Smooth muscle cell (in vitro differentiated cells): ENCODE measurements around the gene RNF168. TPM values are rescaled to one million over a fixed set of nuclear protein-coding genes. Genes with fewer than 3 reads are reported as not detected.
"Not testable (repeated sequence)": the region's sequence is repeated elsewhere in the genome, so short reads cannot be mapped to it uniquely, and the experiment has no call there.

Experiments
- DNase-seq: peaks from one replicate; lab custom pipeline; 2025; ENCODE audit not compliant: unreplicated experiment; lab: John Stamatoyannopoulos, UW
- H2AFZ ChIP-seq: fragments of 200-600 bp; sonication (generic); 2 replicates; pipeline ENCODE4 v1.6.0; 2016; ENCODE audit warnings: antibody characterized with exemption, low read depth, mild to moderate bottlenecking
- H3F3A ChIP-seq: fragments of 200-600 bp; sonication (generic); 2 replicates; pipeline ENCODE4 v1.6.0; 2017; ENCODE audit warnings: antibody characterized with exemption, low read depth
- H3K27ac ChIP-seq: fragments of 200-600 bp; sonication (generic); 2 replicates; pipeline ENCODE4 v1.5.1; 2016; ENCODE audit warnings: low read depth, mild to moderate bottlenecking
- H3K27me3 ChIP-seq: fragments of 200-600 bp; sonication (generic); 2 replicates; pipeline ENCODE4 v1.6.1; 2016; ENCODE audit warnings: low read depth, mild to moderate bottlenecking
- H3K36me3 ChIP-seq: fragments of 200-600 bp; sonication (generic); 2 replicates; pipeline ENCODE4 v1.5.1; 2016; ENCODE audit warnings: low read depth
- H3K4me1 ChIP-seq: fragments of 200-600 bp; sonication (generic); 2 replicates; pipeline ENCODE4 v1.5.1; 2016; ENCODE audit warnings: low read depth
- H3K4me2 ChIP-seq: fragments of 200-600 bp; sonication (generic); 2 replicates; pipeline ENCODE4 v1.6.0; 2016; ENCODE audit warnings: mild to moderate bottlenecking
- H3K4me3 ChIP-seq: fragments of 200-600 bp; sonication (generic); 2 replicates; pipeline ENCODE4 v1.5.1; 2016; ENCODE audit warnings: mild to moderate bottlenecking
- H3K79me2 ChIP-seq: fragments of 200-600 bp; sonication (generic); 2 replicates; pipeline ENCODE4 v1.6.0; 2016; ENCODE audit warnings: low read depth, mild to moderate bottlenecking
- H3K9ac ChIP-seq: fragments of 200-600 bp; sonication (generic); 2 replicates; pipeline ENCODE4 v1.6.0; 2016; ENCODE audit warnings: low read depth
- H3K9me3 ChIP-seq: fragments of 200-600 bp; sonication (generic); replicated peaks from 2 replicates; pipeline ENCODE4 v1.5.1; 2016; ENCODE audit warnings: low read depth
- H4K20me1 ChIP-seq: fragments of 200-600 bp; sonication (generic); 2 replicates; pipeline ENCODE4 v1.6.0; 2016; ENCODE audit warnings: low read depth
- WGBS: methylation state at CpG from one replicate; pipeline ENCODE4 v1.1.7; 2016; ENCODE audit warnings: low lambda C conversion rate; 5-methylcytosine and 5-hydroxymethylcytosine counted together
- polyA plus RNA-seq: library from polyadenylated mRNA; unstranded; fragments of >200 nt; fragmentation: Nextera tagmentation; extraction: Ambion mirVana; gene quantifications from 2 replicates; pipeline ENCODE4 v1.2.1, GENCODE V29; 2016
- total RNA-seq: library from RNA; depleted of rRNA; stranded (reverse); fragments of >200 nt; gene quantifications from 2 replicates; pipeline ENCODE4 v1.2.3, GENCODE V29; 2014
- TF ChIP-seq, protein P1 (sequence below): fragments of 200-600 bp; sonication (generic); IDR thresholded peaks from 2 replicates; pipeline ENCODE4 v1.5.1; 2017; ENCODE audit warnings: borderline replicate concordance, mild to moderate bottlenecking, antibody characterized with exemption; ENCODE audit not compliant: insufficient read depth, poor library complexity, severe bottlenecking

RNF168 gene
- total and polyA plus RNA-seq, 2 experiments from 2014 or later: 8.1 to 25.9 TPM

- H3K4me2 ChIP-seq: no peak overlapping the region
- H3K4me1 ChIP-seq: no peaks in the 10 kb centered on the region
Measured at GRCh38 chr3:196477678-196478077, 25.9 kb downstream of the RNF168 start.

GRCh38 chr3:196472286-196472685 is 31.3 kb downstream of the RNF168 start:
- Histone ChIP-seq H3K4me2 (no peak overlapping the region), H3F3A (no peaks in the 10 kb centered on the region), H3K79me2 (peaks cover 8% of the 10 kb centered on the region), H3K36me3 (peaks cover 6% of the 10 kb centered on the region), H2AFZ (no peak overlapping the region), H3K27ac (no peak overlapping the region), H3K9ac (no peak overlapping the region), H3K4me3 (no peak overlapping the region), H3K9me3 (no peaks in the 10 kb centered on the region), H4K20me1 (peaks cover 25% of the 10 kb centered on the region), H3K27me3 (no peaks in the 10 kb centered on the region), H3K4me1 (no peaks in the 10 kb centered on the region)
- 96% methylated on average over 8 of the region's 8 CpGs for WGBS
- TF ChIP-seq, protein P1, sequence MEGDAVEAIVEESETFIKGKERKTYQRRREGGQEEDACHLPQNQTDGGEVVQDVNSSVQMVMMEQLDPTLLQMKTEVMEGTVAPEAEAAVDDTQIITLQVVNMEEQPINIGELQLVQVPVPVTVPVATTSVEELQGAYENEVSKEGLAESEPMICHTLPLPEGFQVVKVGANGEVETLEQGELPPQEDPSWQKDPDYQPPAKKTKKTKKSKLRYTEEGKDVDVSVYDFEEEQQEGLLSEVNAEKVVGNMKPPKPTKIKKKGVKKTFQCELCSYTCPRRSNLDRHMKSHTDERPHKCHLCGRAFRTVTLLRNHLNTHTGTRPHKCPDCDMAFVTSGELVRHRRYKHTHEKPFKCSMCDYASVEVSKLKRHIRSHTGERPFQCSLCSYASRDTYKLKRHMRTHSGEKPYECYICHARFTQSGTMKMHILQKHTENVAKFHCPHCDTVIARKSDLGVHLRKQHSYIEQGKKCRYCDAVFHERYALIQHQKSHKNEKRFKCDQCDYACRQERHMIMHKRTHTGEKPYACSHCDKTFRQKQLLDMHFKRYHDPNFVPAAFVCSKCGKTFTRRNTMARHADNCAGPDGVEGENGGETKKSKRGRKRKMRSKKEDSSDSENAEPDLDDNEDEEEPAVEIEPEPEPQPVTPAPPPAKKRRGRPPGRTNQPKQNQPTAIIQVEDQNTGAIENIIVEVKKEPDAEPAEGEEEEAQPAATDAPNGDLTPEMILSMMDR: no peak
- no peak for DNase-seq

More at GRCh38 chr3:196477678-196478077, 25.9 kb downstream of the RNF168 start:
- Histone ChIP-seq H3K27me3 (no peaks in the 10 kb centered on the region), H4K20me1 (peaks cover 5% of the 10 kb centered on the region), H3F3A (no peaks in the 10 kb centered on the region), H3K9me3 (no peaks in the 10 kb centered on the region), H3K36me3 (peaks cover 20% of the 10 kb centered on the region), H3K79me2 (no peaks in the 10 kb centered on the region), H2AFZ (no peak overlapping the region), H3K9ac (no peak overlapping the region), H3K27ac (no peak overlapping the region), H3K4me3 (no peak overlapping the region)
- WGBS: 94% methylated on average over 4 of the region's 4 CpGs
- DNase-seq: no peak
- TF ChIP-seq, protein P1: no peak

DNA sequence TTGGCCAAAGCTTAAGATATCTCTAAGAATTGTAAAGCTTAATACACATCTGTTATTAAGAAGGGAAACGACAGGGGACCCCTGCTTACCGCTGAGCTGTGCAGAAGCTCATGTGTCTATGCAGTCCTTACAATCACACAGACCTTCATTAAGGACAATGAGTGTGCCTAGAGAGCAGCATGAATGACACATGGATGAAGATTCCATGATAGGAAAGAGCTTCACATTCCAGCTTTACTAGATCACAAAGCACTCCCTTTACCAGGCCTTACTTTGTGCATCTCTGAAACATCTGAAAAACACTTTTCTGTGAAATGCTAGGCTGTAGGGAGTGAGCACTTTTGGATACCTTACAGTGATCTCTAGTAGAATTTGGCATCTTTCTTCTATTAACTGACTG is 32.0 kb downstream of the RNF168 start:
- H3K4me2 ChIP-seq: no peak overlapping the region
- no peaks in the 10 kb centered on the region for H3K27me3 ChIP-seq
- peaks cover 8% of the 10 kb centered on the region for H3K79me2 ChIP-seq
- no peaks in the 10 kb centered on the region for H3F3A ChIP-seq
- H3K4me1 ChIP-seq: no peaks in the 10 kb centered on the region
- TF ChIP-seq, protein P1: no peak
- H2AFZ ChIP-seq: no peak overlapping the region
- H3K9me3 ChIP-seq: no peaks in the 10 kb centered on the region
- peaks cover 6% of the 10 kb centered on the region for H3K36me3 ChIP-seq
- 96% methylated on average over 2 of the region's 2 CpGs for WGBS
- H3K9ac ChIP-seq: no peak overlapping the region
- no peak overlapping the region for H3K27ac ChIP-seq
- no peak for DNase-seq
- peaks cover 24% of the 10 kb centered on the region for H4K20me1 ChIP-seq
- no peak overlapping the region for H3K4me3 ChIP-seq

- 94% methylated on average over 3 of the region's 3 CpGs for WGBS
- H3K79me2 ChIP-seq, H3K27ac ChIP-seq, H2AFZ ChIP-seq, H3K27me3 ChIP-seq, H3K36me3 ChIP-seq, H3F3A ChIP-seq, H3K9ac ChIP-seq, H3K4me2 ChIP-seq, H3K9me3 ChIP-seq, H3K4me3 ChIP-seq, DNase-seq, H3K4me1 ChIP-seq: not testable (repeated sequence)
- H4K20me1 ChIP-seq: peaks cover 24% of the 10 kb centered on the region
Measured at GRCh38 chr3:196470182-196470581, 33.4 kb downstream of the RNF168 start.
